IgD-negative memory B cell (primary cell): ENCODE measurements around the gene ASXL1. TPM values are rescaled to one million over a fixed set of nuclear protein-coding genes. Genes with fewer than 3 reads are reported as not detected.
"Not testable (repeated sequence)": the region's sequence is repeated elsewhere in the genome, so short reads cannot be mapped to it uniquely, and the experiment has no call there.

Experiments used
- H3K27ac Mint-ChIP-seq, 3 donors: one replicate each; pipeline ENCODE4 v1.8.0; 2020 to 2022; ENCODE audit warnings: mild to moderate bottlenecking in 3 of 3, mixed read lengths in 3 of 3, moderate library complexity in 1 of 3
- H3K27me3 Mint-ChIP-seq: one replicate; pipeline ENCODE4 v1.8.0; 2021; ENCODE audit warnings: mixed read lengths
- H3K36me3 Mint-ChIP-seq: one replicate; pipeline ENCODE4 v1.8.0; 2020; ENCODE audit warnings: mild to moderate bottlenecking, mixed read lengths
- H3K4me1 Mint-ChIP-seq, 3 donors: one replicate each; pipeline ENCODE4 v1.8.0; 2020 to 2022; ENCODE audit warnings: mixed read lengths in 3 of 3, mild to moderate bottlenecking in 1 of 3
- H3K4me3 Mint-ChIP-seq, 4 donors: one replicate each; pipeline ENCODE4 v1.8.0; 2020 to 2022; ENCODE audit warnings: mild to moderate bottlenecking in 4 of 4, mixed read lengths in 4 of 4, moderate library complexity in 3 of 4
- H3K9me3 Mint-ChIP-seq, 3 donors: one replicate each; pipeline ENCODE4 v1.8.0; 2020 to 2021; ENCODE audit warnings: mixed read lengths in 3 of 3, mild to moderate bottlenecking in 1 of 3
- polyA plus RNA-seq: library from polyadenylated mRNA; unstranded; fragments of 300-500 nt; fragmentation: Illumina TruSeq; gene quantifications from one replicate; pipeline ENCODE4 v1.2.3, GENCODE V29; 2021

ASXL1 gene
- polyA plus RNA-seq, 1 donor from 2014 or later: 24.5 TPM

- Mint-ChIP-seq H3K27ac (no peak overlapping the region), H3K27me3 (no peaks in the 10 kb centered on the region), H3K36me3 (peaks cover 9% of the 10 kb centered on the region), H3K4me3 (peak overlapping the region in 3 of 4 donors; percentile 41 to 57 (median 49)), H3K4me1 (peaks cover 10 to 22% (median 13%) of the 10 kb centered on the region in 3 donors), H3K9me3 (no peaks in the 10 kb centered on the region)
Measured at GRCh38 chr20:32350421-32350820, 7.7 kb upstream of the ASXL1 start.

- Mint-ChIP-seq H3K4me1 (peaks cover 23 to 33% (median 23%) of the 10 kb centered on the region in 3 donors), H3K27ac (peak overlapping the region; percentile 16 to 51 (median 46)), H3K9me3 (no peaks in the 10 kb centered on the region), H3K27me3 (no peaks in the 10 kb centered on the region), H3K4me3 (no peak overlapping the region), H3K36me3 (peaks cover 9% of the 10 kb centered on the region)
Measured at GRCh38 chr20:32352121-32352720, 5.9 kb upstream of the ASXL1 start.

- peak overlapping the region; percentile 75 to 100 (median 95) for H3K27ac Mint-ChIP-seq
- H3K36me3 Mint-ChIP-seq: peaks cover 9% of the 10 kb centered on the region
- H3K27me3 Mint-ChIP-seq: no peaks in the 10 kb centered on the region
- peaks cover 27 to 36% (median 33%) of the 10 kb centered on the region in 3 donors for H3K4me1 Mint-ChIP-seq
- peak overlapping the region in 1 of 4 donors; percentile 29 for H3K4me3 Mint-ChIP-seq
- no peaks in the 10 kb centered on the region for H3K9me3 Mint-ChIP-seq
Measured at GRCh38 chr20:32353848-32354496, 4.2 kb upstream of the ASXL1 start.

- H3K4me1 Mint-ChIP-seq: peaks cover 29 to 39% (median 39%) of the 10 kb centered on the region in 3 donors
- no peaks in the 10 kb centered on the region for H3K27me3 Mint-ChIP-seq
- H3K27ac Mint-ChIP-seq: peak overlapping the region; percentile 75 to 100 (median 95)
- peak overlapping the region; percentile 28 to 72 (median 34) for H3K4me3 Mint-ChIP-seq
- H3K9me3 Mint-ChIP-seq: no peaks in the 10 kb centered on the region
- peaks cover 7% of the 10 kb centered on the region for H3K36me3 Mint-ChIP-seq
Measured at GRCh38 chr20:32354592-32355416, 3.3 kb upstream of the ASXL1 start.

- Mint-ChIP-seq H3K4me1 (peaks cover 33 to 45% (median 39%) of the 10 kb centered on the region in 3 donors), H3K9me3 (no peaks in the 10 kb centered on the region), H3K27me3 (no peaks in the 10 kb centered on the region), H3K27ac (peak overlapping the region; percentile 75 to 100 (median 95)), H3K36me3 (peaks cover 3% of the 10 kb centered on the region), H3K4me3 (peak overlapping the region in 3 of 4 donors; percentile 29 to 72 (median 68))
Measured at GRCh38 chr20:32355417-32355841, 2.7 kb upstream of the ASXL1 start.

GRCh38 chr20:32355907-32356621 lies 2.1 kb upstream of the ASXL1 start:
- peaks cover 39 to 49% (median 44%) of the 10 kb centered on the region in 3 donors for H3K4me1 Mint-ChIP-seq
- H3K27me3 Mint-ChIP-seq, H3K9me3 Mint-ChIP-seq, H3K36me3 Mint-ChIP-seq: not testable (repeated sequence)
- peak overlapping the region; percentile 98 to 100 (median 99) for H3K27ac Mint-ChIP-seq
- peak overlapping the region in 3 of 4 donors; percentile 68 to 99 (median 72) for H3K4me3 Mint-ChIP-seq

- Mint-ChIP-seq H3K36me3 (no peaks in the 10 kb centered on the region), H3K27me3 (no peaks in the 10 kb centered on the region), H3K27ac (peak overlapping the region; percentile 98 to 100 (median 99)), H3K9me3 (no peaks in the 10 kb centered on the region), H3K4me1 (peaks cover 44 to 49% (median 48%) of the 10 kb centered on the region in 3 donors), H3K4me3 (peak overlapping the region; percentile 96 to 99 (median 98))
Measured at GRCh38 chr20:32356622-32357374, 1.3 kb upstream of the ASXL1 start.

GRCh38 chr20:32357375-32357868 lies 709 bp upstream of the ASXL1 start:
- no peaks in the 10 kb centered on the region for H3K36me3 Mint-ChIP-seq
- peak overlapping the region; percentile 98 to 100 (median 99) for H3K27ac Mint-ChIP-seq
- H3K4me1 Mint-ChIP-seq: peaks cover 49 to 53% (median 49%) of the 10 kb centered on the region in 3 donors
- H3K9me3 Mint-ChIP-seq: no peaks in the 10 kb centered on the region
- peak overlapping the region; percentile 96 to 99 (median 98) for H3K4me3 Mint-ChIP-seq
- H3K27me3 Mint-ChIP-seq: no peaks in the 10 kb centered on the region

GRCh38 chr20:32358632-32358882 lies 426 bp downstream of the ASXL1 start:
- Mint-ChIP-seq H3K27ac (peak overlapping the region in 2 of 3 donors; percentile 98 to 100), H3K4me3 (peak overlapping the region in 3 of 4 donors; percentile 93 to 99 (median 95)), H3K36me3 (no peaks in the 10 kb centered on the region), H3K4me1 (peaks cover 59 to 64% (median 59%) of the 10 kb centered on the region in 3 donors), H3K9me3 (no peaks in the 10 kb centered on the region), H3K27me3 (no peaks in the 10 kb centered on the region)

GRCh38 chr20:32358883-32359632 lies 927 bp downstream of the ASXL1 start:
- Mint-ChIP-seq H3K4me3 (peak overlapping the region; percentile 93 to 95 (median 94)), H3K27ac (peak overlapping the region; percentile 94 to 98 (median 95)), H3K36me3 (no peaks in the 10 kb centered on the region), H3K27me3 (no peaks in the 10 kb centered on the region), H3K4me1 (peaks cover 62 to 68% (median 63%) of the 10 kb centered on the region in 3 donors), H3K9me3 (no peaks in the 10 kb centered on the region)

- peaks cover 59 to 67% (median 65%) of the 10 kb centered on the region in 3 donors for H3K4me1 Mint-ChIP-seq
- H3K36me3 Mint-ChIP-seq: no peaks in the 10 kb centered on the region
- peak overlapping the region; percentile 94 to 98 (median 95) for H3K27ac Mint-ChIP-seq
- H3K9me3 Mint-ChIP-seq: no peaks in the 10 kb centered on the region
- H3K4me3 Mint-ChIP-seq: peak overlapping the region; percentile 93 to 95 (median 94)
- H3K27me3 Mint-ChIP-seq: no peaks in the 10 kb centered on the region
Measured at GRCh38 chr20:32359633-32360332, 1.7 kb downstream of the ASXL1 start.

GRCh38 chr20:32360333-32360634 lies 2.2 kb downstream of the ASXL1 start:
- H3K4me3 Mint-ChIP-seq: peak overlapping the region; percentile 93 to 95 (median 94)
- no peaks in the 10 kb centered on the region for H3K27me3 Mint-ChIP-seq
- H3K9me3 Mint-ChIP-seq: no peaks in the 10 kb centered on the region
- no peaks in the 10 kb centered on the region for H3K36me3 Mint-ChIP-seq
- H3K27ac Mint-ChIP-seq: peak overlapping the region; percentile 94 to 98 (median 95)
- H3K4me1 Mint-ChIP-seq: peaks cover 59 to 67% (median 65%) of the 10 kb centered on the region in 3 donors

GRCh38 chr20:32362901-32363364 lies 4.8 kb downstream of the ASXL1 start:
- Mint-ChIP-seq H3K27me3 (no peaks in the 10 kb centered on the region), H3K4me3 (peak overlapping the region; percentile 93 to 95 (median 94)), H3K9me3 (no peaks in the 10 kb centered on the region), H3K36me3 (no peaks in the 10 kb centered on the region), H3K4me1 (peaks cover 64 to 75% (median 74%) of the 10 kb centered on the region in 3 donors), H3K27ac (peak overlapping the region; percentile 69 to 94 (median 89))
